CD8-positive, alpha-beta memory T cell (primary cell): ENCODE results near the gene FCHO1. TPM values are rescaled to one million over a fixed set of nuclear protein-coding genes. Genes with fewer than 3 reads are reported as not detected.

ENCODE experiments used
- CTCF ChIA-PET: fragments of 350-600 bp; sonication (Branson Sonifier 250); formaldehyde crosslinking; loops from one replicate; lab custom pipeline; 2021; ENCODE audit warnings: antibody characterized with exemption; lab: Charles Lee
- POLR2A ChIA-PET: fragments of 350-600 bp; sonication (Branson Sonifier 250); formaldehyde crosslinking; loops from one replicate; lab custom pipeline; 2021; ENCODE audit warnings: antibody characterized with exemption; lab: Charles Lee
- DNase-seq, 5 donors: peaks; one replicate each; pipeline versions ENCODE4 v3.0.0 to v3.0.0-alpha.2; 2020 to 2022; ENCODE audit warnings: mixed read lengths in 1 of 5
- H3K27ac ChIP-seq: one replicate; pipeline ENCODE4 v1.7.0; 2013; ENCODE audit warnings: low read depth, mild to moderate bottlenecking, low read length, moderate library complexity
- H3K27me3 ChIP-seq: 2 replicates; pipeline ENCODE4 v1.7.0; 2013; ENCODE audit warnings: low read length, mild to moderate bottlenecking; ENCODE audit not compliant: insufficient read depth, poor library complexity, severe bottlenecking
- H3K36me3 ChIP-seq: 2 replicates; pipeline ENCODE4 v1.7.0; 2013; ENCODE audit warnings: mild to moderate bottlenecking, low read length, moderate library complexity; ENCODE audit not compliant: insufficient read depth
- H3K4me1 ChIP-seq: 2 replicates; pipeline ENCODE4 v1.7.0; 2013; ENCODE audit warnings: mild to moderate bottlenecking, low read length, moderate library complexity; ENCODE audit not compliant: insufficient read depth
- H3K4me3 ChIP-seq: 2 replicates; pipeline ENCODE4 v1.7.0; 2013; ENCODE audit warnings: mild to moderate bottlenecking, low read length
- H3K9me3 ChIP-seq: 2 replicates; pipeline ENCODE4 v1.7.0; 2013; ENCODE audit warnings: mild to moderate bottlenecking, low read length
- H3K27ac Mint-ChIP-seq, 8 donors: one replicate each; pipeline ENCODE4 v1.8.0; 2020 to 2021; ENCODE audit warnings: mixed read lengths in 8 of 8, mild to moderate bottlenecking in 6 of 8, inconsistent platforms in 3 of 8, moderate library complexity in 3 of 8
- H3K27me3 Mint-ChIP-seq, 2 donors: one replicate each; pipeline ENCODE4 v1.8.0; 2020 to 2021; ENCODE audit warnings: mixed read lengths in 2 of 2, mild to moderate bottlenecking in 1 of 2, moderate library complexity in 1 of 2
- H3K36me3 Mint-ChIP-seq, 3 donors: one replicate each; pipeline ENCODE4 v1.8.0; 2020 to 2021; ENCODE audit warnings: mixed read lengths in 3 of 3, inconsistent platforms in 1 of 3, mild to moderate bottlenecking in 1 of 3
- H3K4me1 Mint-ChIP-seq, 3 donors: one replicate each; pipeline ENCODE4 v1.8.0; 2020 to 2021; ENCODE audit warnings: mixed read lengths in 3 of 3, inconsistent platforms in 1 of 3, mild to moderate bottlenecking in 1 of 3
- H3K4me3 Mint-ChIP-seq, 7 donors: one replicate each; pipeline ENCODE4 v1.8.0; 2020 to 2021; ENCODE audit warnings: mixed read lengths in 7 of 7, mild to moderate bottlenecking in 6 of 7, moderate library complexity in 4 of 7, inconsistent platforms in 2 of 7
- H3K9me3 Mint-ChIP-seq, 5 donors: one replicate each; pipeline ENCODE4 v1.8.0; 2020 to 2022; ENCODE audit warnings: mixed read lengths in 5 of 5, mild to moderate bottlenecking in 3 of 5, moderate library complexity in 2 of 5, inconsistent platforms in 1 of 5
- polyA plus RNA-seq: library from polyadenylated mRNA; unstranded; fragments of 300-500 nt; fragmentation: Illumina TruSeq; gene quantifications from one replicate; pipeline ENCODE4 v1.2.3, GENCODE V29; 2021
- total RNA-seq, 2 experiments: library from RNA; stranded (reverse); gene quantifications; one replicate each; pipeline ENCODE4 v1.2.3, GENCODE V29; 2021

FCHO1 gene
- total and polyA plus RNA-seq, 3 experiments from 2014 or later = 23.0 to 38.7 (median 37.7) TPM

DNA sequence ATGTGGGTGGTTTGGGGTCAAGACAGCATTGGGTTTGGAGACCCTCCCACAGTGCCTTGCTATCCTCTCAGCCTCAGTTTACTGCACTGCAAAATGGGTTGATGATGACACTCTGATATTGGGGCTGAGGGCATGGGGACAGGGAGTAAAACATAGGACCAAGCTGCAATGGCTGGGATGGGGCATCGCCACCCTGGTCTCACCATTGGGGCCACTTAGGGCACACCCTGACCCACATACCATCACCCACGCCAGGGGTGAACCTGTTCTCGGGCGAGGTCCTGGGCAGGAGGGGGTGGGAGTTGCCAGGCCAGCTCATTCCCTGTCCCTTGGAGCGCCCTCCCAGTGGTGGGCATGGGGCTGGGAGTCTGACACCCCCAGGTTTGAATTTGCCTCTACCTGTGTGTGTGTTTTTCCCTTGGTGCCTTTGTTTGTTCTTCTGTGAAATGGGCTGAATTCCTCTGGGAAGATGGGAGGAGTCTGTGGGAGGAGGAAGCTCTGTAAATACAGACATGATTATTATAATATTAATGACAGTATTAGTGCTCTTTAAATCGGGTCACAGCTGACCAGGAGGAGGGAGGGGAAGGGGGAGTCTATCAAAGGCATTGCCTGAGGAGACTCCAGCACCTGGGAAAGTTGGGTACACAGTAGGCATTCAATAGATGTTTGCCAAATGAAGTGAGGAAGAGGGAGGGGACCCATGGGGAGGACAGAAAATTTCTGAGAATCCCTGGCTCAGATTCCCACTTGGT lies 2.2 kb upstream of the FCHO1 start:
- H3K4me3 Mint-ChIP-seq = peak overlapping the region; percentile 87 to 98 (median 95)
- DNase-seq = no peak

DNA sequence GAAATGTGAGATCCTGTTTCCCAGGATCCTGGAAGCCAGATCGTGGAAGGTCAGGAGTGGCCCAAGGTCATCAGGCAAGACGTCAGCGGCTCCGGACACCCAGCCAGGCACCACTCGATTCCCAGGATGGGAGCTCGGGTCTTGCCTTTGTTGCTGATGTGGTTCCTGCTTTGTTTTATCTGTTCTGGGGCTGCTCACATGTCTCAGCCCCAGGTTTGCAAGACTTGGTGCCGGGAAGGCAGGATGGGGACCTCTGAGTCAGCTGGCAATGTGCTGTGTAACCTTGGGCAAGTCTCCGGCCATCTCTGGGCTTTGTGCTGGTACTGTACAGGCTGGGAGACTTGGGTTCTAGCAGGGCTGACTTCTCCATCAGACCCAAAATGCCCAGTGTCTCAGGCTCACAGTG lies 1.4 kb upstream of the FCHO1 start:
- peaks cover 56% of the 10 kb centered on the region for H3K4me1 ChIP-seq

More for the DNA sequence above, 2.2 kb upstream of the FCHO1 start:
- H3K27me3 ChIP-seq = no peaks in the 10 kb centered on the region
- no peaks in the 10 kb centered on the region for H3K36me3 ChIP-seq
- H3K36me3 Mint-ChIP-seq = peaks cover 0 to 13% (median 2%) of the 10 kb centered on the region in 3 donors
- peak overlapping the region; percentile 54 for H3K4me3 ChIP-seq
- no peak overlapping the region for H3K27ac ChIP-seq
- H3K4me1 Mint-ChIP-seq = peaks cover 44 to 56% (median 44%) of the 10 kb centered on the region in 3 donors
- H3K27ac Mint-ChIP-seq = peak overlapping the region; percentile 71 to 98 (median 96)
- peaks cover 48% of the 10 kb centered on the region for H3K4me1 ChIP-seq
- H3K9me3 Mint-ChIP-seq = no peaks in the 10 kb centered on the region
- POLR2A ChIA-PET = interaction anchor here (1.6 kb wide), 1 partner anchor 30 kb away, joined by 4 read pairs; the partner anchor contains the start of gene MAP1S
- H3K9me3 ChIP-seq = no peaks in the 10 kb centered on the region
- CTCF ChIA-PET = interaction anchor here (1.2 to 2.2 kb wide), 3 partner anchors 17 to 106 kb away, joined by 3 to 5 read pairs (median 4); no protein-coding TSS in a partner anchor
- H3K27me3 Mint-ChIP-seq = no peaks in the 10 kb centered on the region

DNA sequence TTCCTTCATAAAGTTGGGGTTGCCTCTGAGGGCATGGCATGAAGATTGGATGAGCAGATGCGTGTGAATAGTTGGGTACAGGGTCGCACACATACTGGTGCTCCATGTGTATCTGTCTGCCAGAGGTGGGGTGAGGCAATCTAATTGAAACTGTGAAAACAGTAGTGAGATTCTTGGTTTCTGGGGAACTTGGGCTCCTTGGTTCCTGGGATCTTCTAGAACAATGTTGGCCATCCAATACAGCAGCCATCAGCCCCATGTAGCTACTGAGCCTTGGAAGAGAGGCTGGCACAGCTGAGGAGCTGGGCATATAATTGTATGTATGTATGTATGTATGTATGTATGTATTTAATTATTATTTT lies 616 bp downstream of the FCHO1 start:
- H3K27ac ChIP-seq = peak overlapping the region; percentile 79
- peaks cover 43 to 72% (median 60%) of the 10 kb centered on the region in 3 donors for H3K4me1 Mint-ChIP-seq
- H3K9me3 ChIP-seq = no peaks in the 10 kb centered on the region
- H3K27me3 ChIP-seq = no peaks in the 10 kb centered on the region
- no peaks in the 10 kb centered on the region for H3K36me3 ChIP-seq
- POLR2A ChIA-PET = interaction anchor here (0.5 to 1.4 kb wide), 4 partner anchors 33 to 226 kb away, joined by 5 to 6 read pairs (median 6); partner anchors contain the start of genes JAK3, MAP1S and RPL18A
- H3K4me3 Mint-ChIP-seq = peak overlapping the region; percentile 87 to 98 (median 95)
- CTCF ChIA-PET = interaction anchor here (1.0 to 2.1 kb wide), 8 partner anchors 15 to 203 kb away, joined by 3 to 6 read pairs (median 4); partner anchors contain the start of gene RPL18A
- peak overlapping the region; percentile 90 for H3K4me3 ChIP-seq
- peak overlapping the region; percentile 74 to 98 (median 96) for H3K27ac Mint-ChIP-seq
- H3K27me3 Mint-ChIP-seq = peaks cover 0 to 1% of the 10 kb centered on the region in 2 donors
- H3K4me1 ChIP-seq = peaks cover 64% of the 10 kb centered on the region
- peaks cover 3 to 36% (median 6%) of the 10 kb centered on the region in 3 donors for H3K36me3 Mint-ChIP-seq
- DNase-seq = no peak
- H3K9me3 Mint-ChIP-seq = no peaks in the 10 kb centered on the region

More for the DNA sequence above, 1.4 kb upstream of the FCHO1 start:
- no peaks in the 10 kb centered on the region for H3K9me3 ChIP-seq
- H3K36me3 Mint-ChIP-seq = peaks cover 3 to 19% (median 4%) of the 10 kb centered on the region in 3 donors
- H3K27me3 Mint-ChIP-seq = no peaks in the 10 kb centered on the region
- ChIA-PET POLR2A (interaction anchor here (1.6 kb wide), 1 partner anchor 31 kb away, joined by 4 read pairs; the partner anchor contains the start of gene MAP1S), CTCF (interaction anchor here (1.5 kb wide), 1 partner anchor 105 kb away, joined by 3 read pairs; no protein-coding TSS in a partner anchor)
- H3K4me1 Mint-ChIP-seq = peaks cover 45 to 61% (median 50%) of the 10 kb centered on the region in 3 donors
- no peak overlapping the region for H3K4me3 ChIP-seq
- no peaks in the 10 kb centered on the region for H3K27me3 ChIP-seq
- H3K27ac Mint-ChIP-seq = peak overlapping the region; percentile 44 to 98 (median 96)
- H3K4me3 Mint-ChIP-seq = peak overlapping the region; percentile 87 to 98 (median 95)
- peak in 1 of 5 donors; percentile 27 for DNase-seq
- H3K9me3 Mint-ChIP-seq = no peaks in the 10 kb centered on the region
- no peak overlapping the region for H3K27ac ChIP-seq
- no peaks in the 10 kb centered on the region for H3K36me3 ChIP-seq

DNA sequence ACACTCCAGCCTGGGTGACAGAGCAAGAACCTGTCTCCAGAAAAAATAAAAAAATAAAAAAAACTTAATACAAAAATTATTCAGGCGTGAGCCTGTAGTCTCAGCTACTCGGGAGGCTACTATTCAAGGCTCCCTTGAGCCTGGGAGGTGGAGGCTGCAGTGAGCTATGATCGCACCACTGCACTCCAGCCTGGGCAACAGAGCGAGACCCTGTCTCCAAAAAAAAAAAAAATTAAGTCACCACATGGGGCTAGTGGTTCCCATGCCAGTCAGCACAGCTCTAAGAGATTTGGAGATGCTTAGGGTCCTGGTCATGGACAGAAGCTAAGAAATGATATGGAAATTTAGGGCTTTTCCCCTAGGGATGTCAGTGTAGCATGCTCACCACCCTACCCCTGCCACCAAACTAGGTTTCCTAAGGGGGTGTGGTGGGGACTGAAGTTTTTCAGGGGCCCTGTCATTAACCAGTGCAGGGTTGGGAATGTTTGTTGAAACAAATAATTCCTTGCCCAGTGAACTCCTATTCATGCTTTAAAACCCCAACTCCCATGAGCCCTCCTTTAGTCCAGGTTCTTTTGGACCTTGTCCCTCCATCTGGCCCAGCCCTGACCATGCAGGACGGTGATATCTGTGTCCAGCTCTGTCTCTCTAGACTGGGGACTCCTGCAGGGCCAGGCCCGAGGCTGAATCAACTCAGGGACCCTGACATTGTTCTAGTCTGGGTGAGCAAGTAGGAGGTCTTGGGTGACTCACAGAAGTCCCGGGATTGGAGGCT lies 1.8 kb downstream of the FCHO1 start:
- H3K4me1 ChIP-seq = peaks cover 58% of the 10 kb centered on the region
- Mint-ChIP-seq H3K9me3 (no peaks in the 10 kb centered on the region), H3K4me1 (peaks cover 40 to 71% (median 56%) of the 10 kb centered on the region in 3 donors), H3K27me3 (peaks cover 0 to 1% of the 10 kb centered on the region in 2 donors), H3K4me3 (no peak overlapping the region), H3K36me3 (peaks cover 4 to 41% (median 6%) of the 10 kb centered on the region in 3 donors), H3K27ac (peak overlapping the region in 4 of 8 donors; percentile 17 to 93 (median 52))
- H3K27me3 ChIP-seq = no peaks in the 10 kb centered on the region
- ChIA-PET CTCF (interaction anchor here (1.0 to 2.1 kb wide), 3 partner anchors 22 to 49 kb away, joined by 3 to 6 read pairs (median 3); no protein-coding TSS in a partner anchor), POLR2A (no interaction called here)
- no peak for DNase-seq
- no peaks in the 10 kb centered on the region for H3K36me3 ChIP-seq
- H3K9me3 ChIP-seq = no peaks in the 10 kb centered on the region
- H3K27ac ChIP-seq = no peak overlapping the region
- H3K4me3 ChIP-seq = no peak overlapping the region

DNA sequence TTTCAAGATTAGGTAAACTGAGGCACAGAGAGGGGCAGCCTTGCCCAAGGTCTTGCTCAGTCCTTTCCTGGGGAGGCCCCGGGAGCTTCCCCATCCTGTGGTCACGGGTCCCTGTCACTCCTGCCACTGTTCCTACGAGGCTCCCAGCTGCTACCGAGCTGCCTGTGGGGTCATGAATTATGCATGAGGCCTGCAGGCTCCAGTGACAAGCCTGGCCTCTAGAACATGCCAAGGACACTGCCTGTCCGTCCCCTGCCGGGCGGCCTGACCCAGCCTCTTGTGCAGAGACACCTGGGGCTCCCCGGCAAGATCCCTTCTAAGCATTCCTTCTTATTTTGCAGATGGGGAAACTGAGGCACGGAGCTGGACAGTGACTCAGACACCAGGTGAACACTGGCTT lies 2.7 kb downstream of the FCHO1 start:
- peaks cover 6 to 50% (median 8%) of the 10 kb centered on the region in 3 donors for H3K36me3 Mint-ChIP-seq
- no peaks in the 10 kb centered on the region for H3K9me3 Mint-ChIP-seq
- CTCF ChIA-PET = interaction anchor here (0.6 to 1.4 kb wide), 3 partner anchors 17 to 31 kb away, joined by 3 read pairs; no protein-coding TSS in a partner anchor
- H3K27ac ChIP-seq = no peak overlapping the region
- H3K4me3 Mint-ChIP-seq = peak overlapping the region in 1 of 7 donors; percentile 48
- H3K9me3 ChIP-seq = no peaks in the 10 kb centered on the region
- H3K27me3 Mint-ChIP-seq = peaks cover 0 to 1% of the 10 kb centered on the region in 2 donors
- peaks cover 49% of the 10 kb centered on the region for H3K4me1 ChIP-seq
- POLR2A ChIA-PET = no interaction called here
- H3K4me1 Mint-ChIP-seq = peaks cover 37 to 66% (median 49%) of the 10 kb centered on the region in 3 donors
- H3K36me3 ChIP-seq = no peaks in the 10 kb centered on the region
- no peaks in the 10 kb centered on the region for H3K27me3 ChIP-seq
- DNase-seq = no peak
- no peak overlapping the region for H3K4me3 ChIP-seq
- H3K27ac Mint-ChIP-seq = peak overlapping the region in 3 of 8 donors; percentile 66 to 92 (median 66)

DNA sequence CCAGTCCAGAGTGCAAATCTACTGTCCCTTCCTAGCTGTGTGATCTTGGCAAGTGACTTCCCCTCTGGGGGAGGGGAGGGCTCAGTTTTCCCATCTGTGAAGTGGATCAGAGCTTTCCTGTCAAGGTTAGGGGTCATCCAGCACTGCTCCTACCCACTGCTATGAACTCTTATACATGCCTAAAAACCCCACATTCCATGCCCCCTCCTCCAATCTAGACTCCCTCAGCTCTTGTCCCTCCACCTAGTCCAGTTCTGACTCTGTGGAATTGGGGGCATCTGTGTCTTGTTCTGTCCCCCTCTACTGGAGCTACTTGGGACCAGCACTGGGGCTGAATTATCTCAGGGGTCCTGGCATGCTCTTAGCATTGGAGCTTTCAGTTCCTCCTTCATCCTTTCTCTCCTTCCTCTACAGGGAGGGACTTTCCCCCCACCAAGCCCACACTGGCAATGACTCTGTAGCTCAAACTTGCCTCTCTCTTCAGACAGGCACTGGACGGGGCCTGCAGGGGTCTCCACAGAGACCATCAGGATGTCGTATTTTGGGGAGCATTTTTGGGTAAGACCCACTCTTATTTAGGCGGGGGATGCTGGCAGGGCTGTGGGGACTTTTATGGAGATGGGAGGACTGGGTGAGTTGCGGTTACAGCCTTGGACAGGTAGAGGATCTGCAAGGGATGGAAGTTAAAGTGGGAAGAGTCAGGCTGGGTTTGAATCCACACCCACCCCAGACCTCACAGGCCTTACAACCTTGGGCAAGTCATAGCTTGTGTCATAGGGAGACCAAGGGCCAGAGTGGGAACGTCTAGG lies 3.6 kb downstream of the FCHO1 start:
- ChIA-PET CTCF (interaction anchor here (0.6 to 1.1 kb wide), 2 partner anchors 16 to 29 kb away, joined by 3 read pairs; no protein-coding TSS in a partner anchor), POLR2A (no interaction called here)
- no peaks in the 10 kb centered on the region for H3K36me3 ChIP-seq
- no peaks in the 10 kb centered on the region for H3K9me3 Mint-ChIP-seq
- peaks cover 40% of the 10 kb centered on the region for H3K4me1 ChIP-seq
- no peak overlapping the region for H3K4me3 ChIP-seq
- H3K27ac ChIP-seq = no peak overlapping the region
- H3K4me3 Mint-ChIP-seq = peak overlapping the region in 2 of 7 donors; percentile 19 to 79
- H3K27me3 Mint-ChIP-seq = peaks cover 0 to 1% of the 10 kb centered on the region in 2 donors
- peak overlapping the region; percentile 61 to 92 (median 79) for H3K27ac Mint-ChIP-seq
- no peaks in the 10 kb centered on the region for H3K9me3 ChIP-seq
- no peaks in the 10 kb centered on the region for H3K27me3 ChIP-seq
- peaks cover 6 to 57% (median 10%) of the 10 kb centered on the region in 3 donors for H3K36me3 Mint-ChIP-seq
- no peak for DNase-seq
- peaks cover 29 to 57% (median 41%) of the 10 kb centered on the region in 3 donors for H3K4me1 Mint-ChIP-seq

DNA sequence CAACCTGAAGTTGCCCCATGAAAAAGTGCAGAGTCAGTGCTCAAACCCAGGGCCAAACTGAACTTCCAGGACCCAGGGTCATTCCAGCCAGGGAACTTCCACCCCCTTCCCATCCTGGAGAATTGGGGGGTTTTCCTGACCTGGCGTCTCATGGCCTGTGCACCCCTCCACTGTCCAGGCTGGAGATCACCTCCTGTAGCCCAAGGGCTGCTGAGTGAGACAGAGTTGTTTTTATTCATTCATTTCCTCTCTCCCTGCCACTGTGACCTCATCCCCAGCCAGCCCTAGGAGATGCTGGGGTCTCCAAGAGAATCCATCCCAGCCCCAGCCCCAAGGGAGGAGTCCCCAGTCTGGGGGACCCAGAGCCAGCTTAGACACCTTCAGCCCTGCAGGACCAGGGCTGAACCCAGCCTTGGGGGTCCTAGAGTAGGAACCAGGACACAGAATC lies 4.2 kb downstream of the FCHO1 start:
- H3K4me1 ChIP-seq = peaks cover 34% of the 10 kb centered on the region
- DNase-seq = no peak
- no peak overlapping the region for H3K27ac ChIP-seq
- ChIA-PET POLR2A (no interaction called here), CTCF (no interaction called here)
- no peak overlapping the region for H3K4me3 Mint-ChIP-seq
- H3K9me3 Mint-ChIP-seq = no peaks in the 10 kb centered on the region
- H3K27me3 Mint-ChIP-seq = peaks cover 0 to 1% of the 10 kb centered on the region in 2 donors
- H3K4me1 Mint-ChIP-seq = peaks cover 25 to 51% (median 34%) of the 10 kb centered on the region in 3 donors
- H3K9me3 ChIP-seq = no peaks in the 10 kb centered on the region
- H3K27me3 ChIP-seq = no peaks in the 10 kb centered on the region
- peaks cover 6 to 62% (median 13%) of the 10 kb centered on the region in 3 donors for H3K36me3 Mint-ChIP-seq
- H3K4me3 ChIP-seq = no peak overlapping the region
- H3K36me3 ChIP-seq = no peaks in the 10 kb centered on the region
- H3K27ac Mint-ChIP-seq = peak overlapping the region; percentile 61 to 88 (median 74)
